ENCODE results near the gene GNG12. TPM values are rescaled to one million over a fixed set of nuclear protein-coding genes. Genes with fewer than 3 reads are reported as not detected.

The GNG12 gene
- total RNA-seq, 1 donor from 2014 or later = 0.05 TPM

GRCh38 chr1:67816095-67816475, 17.2 kb downstream of the GNG12 start:
- Mint-ChIP-seq H3K36me3 (ENCODE audit: low read depth) (no peaks in the 10 kb centered on the region), H3K4me3 (no peak overlapping the region), H3K27me3 (peaks cover 15% of the 10 kb centered on the region), H3K27ac (no peak overlapping the region), H3K9me3 (no peaks in the 10 kb centered on the region), H3K4me1 (no peaks in the 10 kb centered on the region)
- intact Hi-C loops (cut with micrococcal nuclease) = no loop called here
- DNase-seq = no peak

GRCh38 chr1:67815303-67816094, 17.8 kb downstream of the GNG12 start:
- H3K4me3 Mint-ChIP-seq = no peak overlapping the region
- intact Hi-C loops (cut with micrococcal nuclease) = no loop called here
- H3K36me3 Mint-ChIP-seq (ENCODE audit: low read depth) = no peaks in the 10 kb centered on the region
- H3K9me3 Mint-ChIP-seq = no peaks in the 10 kb centered on the region
- DNase-seq = no peak
- H3K27ac Mint-ChIP-seq = no peak overlapping the region
- H3K4me1 Mint-ChIP-seq = no peaks in the 10 kb centered on the region
- peaks cover 13% of the 10 kb centered on the region for H3K27me3 Mint-ChIP-seq

- intact Hi-C loops (cut with micrococcal nuclease) = no loop called here
- Mint-ChIP-seq H3K27ac (no peak overlapping the region), H3K27me3 (peaks cover 14% of the 10 kb centered on the region), H3K4me3 (no peak overlapping the region), H3K4me1 (no peaks in the 10 kb centered on the region), H3K9me3 (no peaks in the 10 kb centered on the region), H3K36me3 (ENCODE audit: low read depth) (no peaks in the 10 kb centered on the region)
- DNase-seq = no peak
Measured at GRCh38 chr1:67814121-67814772, 19.0 kb downstream of the GNG12 start.

- Mint-ChIP-seq H3K36me3 (ENCODE audit: low read depth) (no peaks in the 10 kb centered on the region), H3K9me3 (no peaks in the 10 kb centered on the region), H3K4me1 (no peaks in the 10 kb centered on the region), H3K4me3 (no peak overlapping the region), H3K27ac (no peak overlapping the region), H3K27me3 (peaks cover 20% of the 10 kb centered on the region)
- intact Hi-C loops (cut with micrococcal nuclease) = no loop called here
- DNase-seq = no peak
Measured at GRCh38 chr1:67812226-67812625, 21.0 kb downstream of the GNG12 start.

GRCh38 chr1:67811781-67812180, 21.5 kb downstream of the GNG12 start:
- no peak for DNase-seq
- intact Hi-C loops (cut with micrococcal nuclease) = no loop called here
- Mint-ChIP-seq H3K9me3 (no peaks in the 10 kb centered on the region), H3K4me3 (no peak overlapping the region), H3K4me1 (no peaks in the 10 kb centered on the region), H3K27me3 (peaks cover 22% of the 10 kb centered on the region), H3K36me3 (ENCODE audit: low read depth) (no peaks in the 10 kb centered on the region), H3K27ac (no peak overlapping the region)

- no peaks in the 10 kb centered on the region for H3K36me3 Mint-ChIP-seq (ENCODE audit: low read depth)
- no peaks in the 10 kb centered on the region for H3K9me3 Mint-ChIP-seq
- H3K4me3 Mint-ChIP-seq = no peak overlapping the region
- no peak overlapping the region for H3K27ac Mint-ChIP-seq
- H3K4me1 Mint-ChIP-seq = no peaks in the 10 kb centered on the region
- intact Hi-C loops (cut with micrococcal nuclease) = no loop called here
- no peak for DNase-seq
- peaks cover 37% of the 10 kb centered on the region for H3K27me3 Mint-ChIP-seq
Measured at GRCh38 chr1:67809887-67810286, 23.4 kb downstream of the GNG12 start.

- intact Hi-C loops (cut with micrococcal nuclease) = no loop called here
- Mint-ChIP-seq H3K27me3 (peaks cover 47% of the 10 kb centered on the region), H3K27ac (no peak overlapping the region), H3K4me1 (no peaks in the 10 kb centered on the region), H3K4me3 (no peak overlapping the region), H3K36me3 (ENCODE audit: low read depth) (no peaks in the 10 kb centered on the region), H3K9me3 (no peaks in the 10 kb centered on the region)
- no peak for DNase-seq
Measured at GRCh38 chr1:67807282-67807681, 26.0 kb downstream of the GNG12 start.

- H3K9me3 Mint-ChIP-seq = no peaks in the 10 kb centered on the region
- no peak overlapping the region for H3K4me3 Mint-ChIP-seq
- no peak for DNase-seq
- H3K27ac Mint-ChIP-seq = no peak overlapping the region
- intact Hi-C loops (cut with micrococcal nuclease) = no loop called here
- peaks cover 58% of the 10 kb centered on the region for H3K27me3 Mint-ChIP-seq
- H3K4me1 Mint-ChIP-seq = no peaks in the 10 kb centered on the region
- no peaks in the 10 kb centered on the region for H3K36me3 Mint-ChIP-seq (ENCODE audit: low read depth)
Measured at GRCh38 chr1:67804710-67805109, 28.6 kb downstream of the GNG12 start.

- Mint-ChIP-seq H3K4me1 (no peaks in the 10 kb centered on the region), H3K27me3 (peaks cover 49% of the 10 kb centered on the region), H3K4me3 (no peak overlapping the region), H3K27ac (no peak overlapping the region), H3K36me3 (ENCODE audit: low read depth) (no peaks in the 10 kb centered on the region), H3K9me3 (no peaks in the 10 kb centered on the region)
- DNase-seq = no peak
- intact Hi-C loops (cut with micrococcal nuclease) = no loop called here
Measured at GRCh38 chr1:67803380-67804279, 29.6 kb downstream of the GNG12 start.

- H3K4me3 Mint-ChIP-seq = no peak overlapping the region
- H3K4me1 Mint-ChIP-seq = no peaks in the 10 kb centered on the region
- peaks cover 42% of the 10 kb centered on the region for H3K27me3 Mint-ChIP-seq
- no peaks in the 10 kb centered on the region for H3K9me3 Mint-ChIP-seq
- H3K27ac Mint-ChIP-seq = no peak overlapping the region
- intact Hi-C loops (cut with micrococcal nuclease) = no loop called here
- H3K36me3 Mint-ChIP-seq (ENCODE audit: low read depth) = no peaks in the 10 kb centered on the region
- DNase-seq = no peak
Measured at GRCh38 chr1:67802565-67802964, 30.7 kb downstream of the GNG12 start.

- intact Hi-C loops (cut with micrococcal nuclease) = no loop called here
- H3K4me1 Mint-ChIP-seq = no peaks in the 10 kb centered on the region
Measured at GRCh38 chr1:67801903-67802302, 31.4 kb downstream of the GNG12 start.

GRCh38 chr1:67795179-67795912, 37.9 kb downstream of the GNG12 start:
- no peaks in the 10 kb centered on the region for H3K4me1 Mint-ChIP-seq
- intact Hi-C loops (cut with micrococcal nuclease) = no loop called here
- no peak overlapping the region for H3K4me3 Mint-ChIP-seq
- peaks cover 15% of the 10 kb centered on the region for H3K27me3 Mint-ChIP-seq
- no peak for DNase-seq
- no peaks in the 10 kb centered on the region for H3K9me3 Mint-ChIP-seq
- H3K27ac Mint-ChIP-seq = no peak overlapping the region
- H3K36me3 Mint-ChIP-seq (ENCODE audit: low read depth) = no peaks in the 10 kb centered on the region

More at GRCh38 chr1:67801903-67802302, 31.4 kb downstream of the GNG12 start:
- no peak for DNase-seq
- Mint-ChIP-seq H3K4me3 (no peak overlapping the region), H3K27ac (no peak overlapping the region), H3K36me3 (ENCODE audit: low read depth) (no peaks in the 10 kb centered on the region), H3K27me3 (peaks cover 41% of the 10 kb centered on the region), H3K9me3 (no peaks in the 10 kb centered on the region)

- DNase-seq = no peak
- peaks cover 16% of the 10 kb centered on the region for H3K27me3 Mint-ChIP-seq
- H3K4me3 Mint-ChIP-seq = no peak overlapping the region
- intact Hi-C loops (cut with micrococcal nuclease) = no loop called here
- no peaks in the 10 kb centered on the region for H3K36me3 Mint-ChIP-seq (ENCODE audit: low read depth)
- no peaks in the 10 kb centered on the region for H3K4me1 Mint-ChIP-seq
- no peaks in the 10 kb centered on the region for H3K9me3 Mint-ChIP-seq
- no peak overlapping the region for H3K27ac Mint-ChIP-seq
Measured at GRCh38 chr1:67793562-67793961, 39.7 kb downstream of the GNG12 start.
